HG03095 (cell line): Measurements from ENCODE around the gene RAI1.
"Not testable (repeated sequence)": the region's sequence is repeated elsewhere in the genome, so short reads cannot be mapped to it uniquely, and the experiment has no call there.

ENCODE experiments used
- ATAC-seq: cut with Tn5 transposase; IDR thresholded peaks from one replicate; pipeline ENCODE4 v1.9.1; 2021; ENCODE audit warnings: moderate library complexity; ENCODE audit not compliant: unreplicated experiment

Gene RAI1

GRCh38 chr17:17664064-17664452 lies 17.2 kb upstream of the RAI1 start:
- no peak for ATAC-seq

DNA sequence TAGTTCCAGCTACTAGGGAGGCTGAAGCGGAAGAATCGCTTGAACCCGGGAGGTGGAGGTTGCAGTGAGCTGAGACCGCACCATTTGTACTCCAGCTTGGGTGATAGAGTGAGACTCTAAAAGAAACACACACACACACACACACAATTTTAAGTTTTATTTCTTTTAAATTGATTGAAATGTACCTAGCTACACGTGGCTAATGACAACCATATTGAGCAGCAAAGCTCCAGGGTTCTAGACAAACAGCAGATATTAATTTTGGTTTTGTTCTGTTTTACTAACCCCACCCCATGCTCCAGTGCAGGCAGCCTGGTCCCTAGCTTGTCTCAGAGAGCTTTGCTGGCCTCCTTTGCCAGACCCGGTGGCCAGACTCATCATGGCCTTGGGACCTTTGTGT lies 16.0 kb upstream of the RAI1 start:
- no peak for ATAC-seq

GRCh38 chr17:17666111-17666714 lies 15.0 kb upstream of the RAI1 start:
- ATAC-seq = no peak

DNA sequence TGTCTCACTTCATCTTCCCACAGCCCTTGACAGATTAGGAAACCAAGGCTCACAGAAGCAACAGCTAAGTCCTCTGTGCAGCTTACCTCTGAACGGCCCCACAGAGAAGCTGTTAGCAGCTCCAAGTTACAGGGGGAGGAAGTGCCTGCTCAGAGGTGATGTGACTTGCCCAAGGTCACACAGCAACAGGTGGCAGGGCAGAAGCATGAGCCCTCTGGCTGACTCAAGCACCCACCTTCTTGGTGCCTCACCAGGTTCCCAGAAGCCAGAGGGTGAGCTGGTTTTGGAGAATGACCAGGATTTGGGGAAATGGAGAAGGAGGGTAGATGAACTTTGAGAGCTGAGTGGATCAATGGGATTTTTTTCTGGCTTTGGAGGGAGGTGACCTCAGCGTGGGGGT lies 14.0 kb upstream of the RAI1 start:
- ATAC-seq = no peak

- ATAC-seq = no peak
These were observed 13.3 kb upstream of the RAI1 start for GRCh38 chr17:17667947-17668346.

DNA sequence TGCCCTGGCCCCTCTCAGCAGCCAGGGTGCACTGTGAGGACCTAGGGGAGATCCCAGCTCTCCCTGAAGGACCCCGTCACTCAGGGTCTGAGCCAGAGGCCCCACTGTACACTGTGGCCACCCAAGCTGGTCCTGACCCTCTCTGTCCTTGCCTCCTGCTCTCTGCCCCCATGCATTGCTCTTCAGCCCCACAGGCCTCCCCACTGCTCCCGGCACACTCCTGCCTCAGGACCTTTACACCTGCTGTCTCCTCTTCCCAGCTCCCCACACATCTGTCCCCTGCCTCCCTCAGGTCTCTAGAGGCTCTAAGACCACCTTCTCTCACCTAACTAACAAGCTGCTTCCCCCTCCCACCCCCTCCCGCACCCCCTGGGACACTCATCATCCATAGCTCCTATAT lies 12.9 kb upstream of the RAI1 start:
- no peak for ATAC-seq

DNA sequence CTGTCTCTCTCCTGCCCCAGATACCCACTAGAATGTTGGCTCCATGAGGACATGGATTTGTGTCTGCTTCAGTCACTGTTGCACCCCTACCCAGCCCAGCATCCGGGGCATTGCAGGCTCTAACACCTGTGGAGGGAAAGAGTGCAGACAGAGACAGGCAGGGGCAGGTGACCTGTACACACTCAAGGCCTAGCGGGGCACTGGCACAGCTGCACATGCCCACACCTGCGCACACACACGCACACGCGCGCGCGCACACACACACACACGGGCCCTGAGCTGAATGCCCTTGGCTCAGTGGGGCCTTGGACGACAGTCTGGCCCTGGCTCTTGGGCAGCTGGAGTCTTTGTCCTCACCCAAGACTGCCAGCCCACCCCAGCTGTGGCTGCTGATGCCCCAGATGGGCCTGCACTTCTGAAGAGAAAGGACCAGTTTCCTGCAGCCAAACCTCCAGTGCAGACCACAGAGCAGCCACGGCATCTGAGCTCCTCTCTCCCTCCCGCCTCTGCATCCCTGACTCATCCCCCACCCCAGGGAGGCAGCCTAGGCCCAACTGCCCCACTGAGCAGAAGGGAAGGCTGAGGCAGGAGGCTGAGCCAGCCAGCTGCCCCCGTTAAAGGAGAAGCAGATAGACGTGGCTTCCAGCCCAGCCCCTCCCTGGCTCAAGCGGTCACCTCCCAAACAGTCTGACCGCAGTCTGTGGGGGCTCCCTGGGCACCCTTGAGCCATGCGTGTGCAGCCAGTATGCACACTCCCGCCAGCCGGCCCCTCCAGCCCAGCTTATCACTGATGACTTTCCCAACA lies 12.3 kb upstream of the RAI1 start:
- ATAC-seq = no peak

DNA sequence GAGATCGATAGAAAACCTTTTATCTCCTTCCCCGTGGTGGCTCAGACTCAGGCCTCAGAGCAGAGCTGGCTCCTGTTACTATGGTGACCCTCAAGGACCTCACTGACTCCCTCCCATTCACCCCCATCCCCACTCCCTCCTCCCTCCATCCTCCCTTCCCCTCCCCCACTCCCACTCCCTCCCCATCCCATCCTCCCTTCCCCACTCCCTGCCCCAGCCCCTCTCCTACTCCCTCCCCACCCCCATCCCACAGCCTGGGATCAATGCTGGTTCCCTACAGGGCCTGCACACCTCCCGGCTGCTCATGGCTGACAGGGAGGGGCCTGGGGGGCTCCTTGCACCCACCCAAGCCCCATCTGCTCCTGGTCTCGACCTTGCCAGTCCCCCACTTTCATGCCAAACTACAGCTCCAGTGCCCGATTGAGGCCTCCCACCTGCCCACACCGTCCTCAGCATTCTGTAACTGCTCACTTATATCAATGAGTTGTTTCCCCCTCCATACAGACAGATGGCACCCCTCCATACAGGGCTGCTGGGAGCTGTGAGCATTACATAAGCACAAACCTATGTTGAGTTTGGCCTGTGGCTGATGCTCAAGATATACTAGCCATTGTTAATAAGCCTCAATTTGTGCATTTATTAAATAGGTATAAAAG lies 11.6 kb upstream of the RAI1 start:
- no peak for ATAC-seq

GRCh38 chr17:17670701-17671305 lies 10.5 kb upstream of the RAI1 start:
- ATAC-seq = no peak

- ATAC-seq = no peak
These were observed 9.7 kb upstream of the RAI1 start for GRCh38 chr17:17671369-17672129.

- no peak for ATAC-seq
These were observed 8.5 kb upstream of the RAI1 start for GRCh38 chr17:17672453-17673368.

- no peak for ATAC-seq
These were observed 5.8 kb upstream of the RAI1 start for GRCh38 chr17:17675416-17675815.

DNA sequence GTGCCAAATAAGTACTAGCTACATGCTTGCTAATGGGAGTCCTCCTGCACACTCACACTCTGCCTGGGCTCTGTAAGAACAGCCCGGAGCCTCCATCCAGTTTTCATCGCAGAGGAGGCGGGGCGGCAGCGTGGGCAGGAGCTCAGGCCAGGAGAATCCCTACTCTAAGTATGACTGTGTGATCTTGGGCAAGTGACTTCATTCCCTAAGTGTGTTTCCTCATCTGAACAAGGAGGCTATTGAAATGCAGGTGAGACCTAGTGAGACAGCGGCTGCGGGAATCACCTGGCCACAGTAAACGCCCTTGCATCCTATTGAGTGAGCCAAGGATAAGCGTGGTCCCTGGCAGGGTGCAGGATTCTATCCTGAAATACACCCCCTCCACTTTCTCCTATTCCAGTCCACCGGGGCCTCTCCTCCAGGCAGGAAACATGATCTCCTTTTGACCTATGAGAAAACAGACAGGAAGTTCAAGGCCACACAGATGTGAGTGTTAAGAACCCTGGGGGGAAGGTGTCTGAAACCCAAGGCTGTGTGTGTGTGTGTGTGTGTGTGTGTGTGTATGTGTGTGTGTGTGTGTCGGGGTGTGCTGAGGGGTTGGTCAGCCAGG lies 5.2 kb upstream of the RAI1 start:
- ATAC-seq = no peak

GRCh38 chr17:17676752-17677151 lies 4.5 kb upstream of the RAI1 start:
- ATAC-seq = no peak

- no peak for ATAC-seq
These were observed 3.8 kb upstream of the RAI1 start for GRCh38 chr17:17677299-17678040.

- not testable (repeated sequence) for ATAC-seq
These were observed 3.1 kb upstream of the RAI1 start for GRCh38 chr17:17678063-17678699.

DNA sequence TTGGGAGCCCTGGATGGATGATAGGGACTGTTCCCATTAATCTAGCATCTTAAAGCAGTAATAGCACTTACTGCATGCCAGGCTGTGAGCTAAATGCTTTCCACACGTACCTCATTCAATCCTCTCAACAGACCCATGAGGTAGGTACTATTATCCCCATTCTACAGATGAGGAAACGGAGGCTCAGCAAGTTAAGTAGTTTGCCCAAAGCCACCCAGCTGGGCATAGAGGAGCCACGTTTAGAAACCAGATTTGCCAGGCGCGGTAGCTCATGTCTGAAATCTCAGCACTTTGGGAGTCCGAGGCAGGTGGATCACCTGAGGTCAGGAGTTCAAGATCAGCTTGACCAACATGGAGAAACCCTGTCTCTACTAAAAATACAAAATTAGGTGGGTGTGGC lies 2.0 kb upstream of the RAI1 start:
- ATAC-seq = no peak

DNA sequence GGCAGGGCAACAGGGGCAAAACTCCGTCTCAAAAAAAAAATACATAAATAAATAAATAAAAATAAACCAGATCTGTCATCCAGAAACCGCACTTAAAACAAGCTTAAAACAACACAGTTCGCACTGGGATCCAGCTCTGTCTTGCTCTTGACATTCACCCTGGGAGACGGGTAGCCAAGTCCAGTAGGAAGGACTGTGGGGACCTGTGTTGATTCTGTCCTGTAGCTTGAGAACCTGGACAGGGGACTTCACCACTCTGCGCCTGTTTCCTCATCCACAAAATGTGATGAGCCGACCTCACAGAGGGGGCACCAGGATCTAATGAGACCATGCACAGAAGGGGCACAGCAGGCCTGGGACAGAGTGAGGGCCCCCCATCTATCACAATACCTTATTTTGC lies 1.5 kb upstream of the RAI1 start:
- no peak for ATAC-seq
